Gastrocnemius medialis (tissue), 4 donors: ENCODE measurements around the gene IFT122. TPM values are rescaled to one million over a fixed set of nuclear protein-coding genes. Genes with fewer than 3 reads are reported as not detected.

Experiments used
- ATAC-seq, 2 donors: fragments of 150-250 bp; one replicate each; pipeline ENCODE4 v1.9.1; 2016
- DNase-seq, 2 donors: peaks; one replicate each; pipeline ENCODE4 v3.0.0-alpha.2; 2019
- H3K27ac ChIP-seq, 4 donors: fragments of 200-600 bp; sonication (generic); 1 replicate in 1 of 4; 2 replicates in 3 of 4; pipeline ENCODE4 v1.5.1; 2016 to 2018; ENCODE audit warnings: mild to moderate bottlenecking in 2 of 4, moderate library complexity in 1 of 4
- H3K27me3 ChIP-seq, 3 donors: fragments of 200-600 bp; sonication (generic) in 2 of 3; 1 replicate in 1 of 3; 2 replicates in 2 of 3; pipeline versions ENCODE4 v1.5.1 to v1.6.0; 2016 to 2019; ENCODE audit warnings: mild to moderate bottlenecking in 1 of 3, moderate library complexity in 1 of 3
- H3K36me3 ChIP-seq, 2 donors: fragments of 200-600 bp; sonication (generic) in 1 of 2; one replicate each; pipeline ENCODE4 v1.5.1; 2017 to 2018
- H3K4me1 ChIP-seq, 2 donors: fragments of 200-600 bp; sonication (generic) in 1 of 2; one replicate each; pipeline ENCODE4 v1.5.1; 2016 to 2017; ENCODE audit warnings: mild to moderate bottlenecking in 2 of 2
- H3K4me3 ChIP-seq, 4 donors: fragments of 200-600 bp; sonication (generic) in 3 of 4; 1 replicate in 1 of 4; 2 replicates in 3 of 4; pipeline ENCODE4 v1.5.1; 2016 to 2019; ENCODE audit warnings: mild to moderate bottlenecking in 2 of 4
- H3K9me3 ChIP-seq, 3 donors: fragments of 200-600 bp; sonication (generic) in 2 of 3; 1 replicate in 1 of 3; 2 replicates in 2 of 3; pipeline ENCODE4 v1.5.1; 2016 to 2019
- POLR2A ChIP-seq, 2 donors: fragments of 450-650 bp; IDR thresholded peaks; one replicate each; pipeline ENCODE4 v1.6.1; 2017; ENCODE audit warnings: antibody characterized with exemption in 2 of 2, mild to moderate bottlenecking in 2 of 2, moderate library complexity in 2 of 2
- in situ Hi-C, 4 donors: fragments of 200-750 bp; cut with MboI; loops; one replicate each; pipeline versions ENCODE4 v1.15.0 to v1.8.0; 2017; ENCODE audit warnings: low sequenced_read_pairs in 4 of 4
- intact Hi-C: fragments of 100-400 bp; cut with DNase I; formaldehyde crosslinking; loops from one replicate; pipeline ENCODE4 v1.15.1; 2023; ENCODE audit warnings: low total_unique reads
- total RNA-seq, 4 donors: library from RNA; depleted of rRNA; stranded (reverse); fragments of >200 nt; gene quantifications; one replicate each; pipeline versions ENCODE4 v1.1.0 to v1.2.3, GENCODE V29; 2016
- TF ChIP-seq, protein P1 (sequence below), 5 experiments: fragments of 450-650 bp in 3 of 5; fragments of 200-600 bp in 2 of 5; sonication (generic) in 2 of 5; IDR thresholded peaks in 4 of 5; conservative IDR thresholded peaks in 1 of 5; 1 replicate in 4 of 5; 2 replicates in 1 of 5; pipeline ENCODE4 v1.5.1; 2016 to 2019; ENCODE audit warnings: antibody characterized with exemption in 5 of 5, mild to moderate bottlenecking in 3 of 5, moderate library complexity in 3 of 5

IFT122 gene
- total RNA-seq, 4 donors from 2014 or later, result 4.6 to 16.4 (median 5.9) TPM

DNA sequence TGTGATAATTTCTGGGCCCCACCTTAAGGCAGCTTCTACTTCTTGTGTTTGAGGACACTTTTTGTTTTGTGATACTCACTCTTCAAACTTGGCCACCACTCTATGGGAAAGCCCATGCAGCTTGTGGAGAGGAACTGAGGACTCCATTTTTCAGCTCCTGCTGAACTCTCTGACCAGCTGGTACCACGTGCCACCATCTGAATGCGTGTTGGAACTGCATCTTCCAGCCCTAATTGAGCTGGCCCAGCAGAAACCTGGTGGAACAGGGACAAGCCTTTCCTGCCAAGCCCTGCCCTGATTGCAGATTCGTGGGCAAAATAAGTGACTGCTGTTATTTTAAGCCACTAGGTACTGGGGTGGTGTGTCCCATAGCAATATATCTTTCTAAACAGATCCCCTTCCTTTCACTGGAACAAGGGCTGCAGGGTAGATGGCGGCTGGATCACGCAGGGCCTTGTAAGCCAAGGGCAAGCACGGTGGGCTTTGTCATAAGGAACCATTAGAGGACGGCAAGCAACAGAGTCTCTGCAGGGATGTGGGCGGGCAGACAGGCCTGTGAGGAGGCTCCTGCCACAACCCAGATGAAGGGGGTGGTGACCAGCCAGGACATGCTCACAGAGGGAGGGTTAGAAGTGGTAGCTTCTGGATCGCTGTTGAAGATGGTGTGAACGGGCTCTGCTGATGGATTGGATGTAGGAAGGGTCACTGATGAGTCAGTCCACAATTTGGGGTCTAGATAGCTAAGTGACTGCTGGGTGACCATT lies 112.4 kb downstream of the IFT122 start:
- TF ChIP-seq POLR2A (IDR thresholded peaks at IDR 0.05), result no peak
- TF ChIP-seq, protein P1, sequence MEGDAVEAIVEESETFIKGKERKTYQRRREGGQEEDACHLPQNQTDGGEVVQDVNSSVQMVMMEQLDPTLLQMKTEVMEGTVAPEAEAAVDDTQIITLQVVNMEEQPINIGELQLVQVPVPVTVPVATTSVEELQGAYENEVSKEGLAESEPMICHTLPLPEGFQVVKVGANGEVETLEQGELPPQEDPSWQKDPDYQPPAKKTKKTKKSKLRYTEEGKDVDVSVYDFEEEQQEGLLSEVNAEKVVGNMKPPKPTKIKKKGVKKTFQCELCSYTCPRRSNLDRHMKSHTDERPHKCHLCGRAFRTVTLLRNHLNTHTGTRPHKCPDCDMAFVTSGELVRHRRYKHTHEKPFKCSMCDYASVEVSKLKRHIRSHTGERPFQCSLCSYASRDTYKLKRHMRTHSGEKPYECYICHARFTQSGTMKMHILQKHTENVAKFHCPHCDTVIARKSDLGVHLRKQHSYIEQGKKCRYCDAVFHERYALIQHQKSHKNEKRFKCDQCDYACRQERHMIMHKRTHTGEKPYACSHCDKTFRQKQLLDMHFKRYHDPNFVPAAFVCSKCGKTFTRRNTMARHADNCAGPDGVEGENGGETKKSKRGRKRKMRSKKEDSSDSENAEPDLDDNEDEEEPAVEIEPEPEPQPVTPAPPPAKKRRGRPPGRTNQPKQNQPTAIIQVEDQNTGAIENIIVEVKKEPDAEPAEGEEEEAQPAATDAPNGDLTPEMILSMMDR (IDR thresholded peaks at IDR 0.05 in 4 of 5, conservative IDR thresholded peaks at IDR 0.05 in 1 of 5), result no peak
- H3K4me3 ChIP-seq, result no peak overlapping the region
- H3K27me3 ChIP-seq, result no peaks in the 10 kb centered on the region
- H3K36me3 ChIP-seq, result no peaks in the 10 kb centered on the region
- intact Hi-C loops (no loop called here), in situ Hi-C loops (no loop called here)
- DNase-seq (no peak), ATAC-seq (peak; percentile 25 to 44)
- H3K9me3 ChIP-seq, result no peaks in the 10 kb centered on the region
- H3K27ac ChIP-seq, result no peak overlapping the region
- H3K4me1 ChIP-seq, result peaks cover 20 to 33% of the 10 kb centered on the region in 2 donors

GRCh38 chr3:129553171-129553570 lies 113.1 kb downstream of the IFT122 start:
- no peak for TF ChIP-seq POLR2A (IDR thresholded peaks at IDR 0.05)
- Histone ChIP-seq H3K27me3 (no peaks in the 10 kb centered on the region), H3K4me3 (no peak overlapping the region), H3K36me3 (no peaks in the 10 kb centered on the region), H3K4me1 (peaks cover 27 to 40% of the 10 kb centered on the region in 2 donors), H3K9me3 (no peaks in the 10 kb centered on the region), H3K27ac (no peak overlapping the region)
- in situ Hi-C loops (no loop called here), intact Hi-C loops (no loop called here)
- no peak for ATAC-seq
- DNase-seq, result no peak

DNA sequence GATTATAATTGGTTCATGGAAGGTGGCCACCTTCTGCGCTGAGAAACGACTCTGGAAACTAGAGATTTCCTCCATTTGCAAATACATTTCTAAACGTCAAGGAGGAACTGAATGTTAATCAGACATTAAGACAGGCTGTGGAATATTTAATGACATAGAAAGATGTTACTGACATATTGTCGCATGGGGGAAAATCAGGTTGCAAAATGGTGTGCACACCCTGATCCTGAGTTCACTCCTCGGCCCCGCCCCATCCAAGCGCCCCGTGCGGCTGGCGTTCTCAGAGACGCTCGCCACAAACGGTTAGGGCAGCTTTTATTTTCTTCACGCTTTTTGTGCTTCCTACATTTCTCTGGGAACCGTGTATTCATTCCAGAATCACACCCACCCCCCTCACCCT lies 113.7 kb downstream of the IFT122 start:
- Histone ChIP-seq H3K27ac (peak overlapping the region in 2 of 4 donors; percentile 1 to 4), H3K4me3 (no peak overlapping the region), H3K36me3 (no peaks in the 10 kb centered on the region), H3K9me3 (no peaks in the 10 kb centered on the region), H3K4me1 (peaks cover 32 to 46% of the 10 kb centered on the region in 2 donors), H3K27me3 (no peaks in the 10 kb centered on the region)
- intact Hi-C loops (no loop called here), in situ Hi-C loops (no loop called here)
- no peak for DNase-seq
- ATAC-seq, result no peak
- TF ChIP-seq, protein P1 (IDR thresholded peaks at IDR 0.05 in 4 of 5, conservative IDR thresholded peaks at IDR 0.05 in 1 of 5), result no peak
- no peak for TF ChIP-seq POLR2A (IDR thresholded peaks at IDR 0.05)

DNA sequence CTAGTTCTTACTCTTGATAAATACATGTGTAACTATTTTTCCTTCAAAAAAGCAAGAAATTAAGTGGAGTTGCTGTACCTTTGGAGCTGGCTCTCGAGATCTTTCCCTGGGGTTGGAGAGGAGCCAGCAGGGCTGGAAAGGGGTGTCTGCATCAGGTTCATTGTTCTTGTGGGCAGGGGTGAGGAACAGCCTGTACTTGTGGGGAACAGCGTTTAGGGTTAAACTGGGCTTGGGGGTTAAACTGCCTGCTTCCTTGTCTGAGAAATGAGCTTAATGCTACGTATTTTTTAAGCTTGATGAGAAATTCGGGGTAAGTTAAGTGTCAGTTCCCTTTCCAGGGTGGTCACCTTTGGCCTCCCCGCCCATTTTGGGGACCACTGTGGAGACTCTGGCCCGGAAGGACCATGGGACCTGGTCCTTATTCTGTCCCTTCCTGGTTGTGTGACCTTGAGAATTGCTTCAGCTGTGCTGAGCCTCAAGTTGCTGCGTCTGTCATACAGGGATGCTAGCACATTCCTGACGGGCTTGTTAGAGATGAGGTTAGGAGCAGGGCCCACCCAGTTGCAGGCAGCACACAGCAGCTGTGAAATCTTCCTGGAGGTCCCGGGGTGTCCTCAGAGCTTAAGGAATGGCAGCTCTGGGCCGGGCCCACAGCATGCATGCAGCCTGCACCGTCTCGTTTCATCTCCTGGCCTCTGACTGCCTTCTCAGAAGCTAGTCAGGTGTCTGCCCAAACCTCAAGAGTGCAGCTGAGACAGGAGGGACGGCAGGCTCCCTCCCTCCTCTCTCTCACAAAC lies 114.5 kb downstream of the IFT122 start:
- H3K27ac ChIP-seq, result peak overlapping the region in 3 of 4 donors; percentile 1 to 34 (median 2)
- H3K4me3 ChIP-seq, result no peak overlapping the region
- no peak for TF ChIP-seq POLR2A (IDR thresholded peaks at IDR 0.05)
- TF ChIP-seq, protein P1 (IDR thresholded peaks at IDR 0.05 in 4 of 5, conservative IDR thresholded peaks at IDR 0.05 in 1 of 5), result no peak
- H3K36me3 ChIP-seq, result no peaks in the 10 kb centered on the region
- intact Hi-C loops, result loop anchor here (5.0 kb wide), 1 partner anchor 38 kb away; no protein-coding TSS in a partner anchor
- no peaks in the 10 kb centered on the region for H3K27me3 ChIP-seq
- no peak for ATAC-seq
- H3K4me1 ChIP-seq, result peaks cover 36 to 54% of the 10 kb centered on the region in 2 donors
- DNase-seq, result no peak
- in situ Hi-C loops, result no loop called here
- H3K9me3 ChIP-seq, result no peaks in the 10 kb centered on the region

DNA sequence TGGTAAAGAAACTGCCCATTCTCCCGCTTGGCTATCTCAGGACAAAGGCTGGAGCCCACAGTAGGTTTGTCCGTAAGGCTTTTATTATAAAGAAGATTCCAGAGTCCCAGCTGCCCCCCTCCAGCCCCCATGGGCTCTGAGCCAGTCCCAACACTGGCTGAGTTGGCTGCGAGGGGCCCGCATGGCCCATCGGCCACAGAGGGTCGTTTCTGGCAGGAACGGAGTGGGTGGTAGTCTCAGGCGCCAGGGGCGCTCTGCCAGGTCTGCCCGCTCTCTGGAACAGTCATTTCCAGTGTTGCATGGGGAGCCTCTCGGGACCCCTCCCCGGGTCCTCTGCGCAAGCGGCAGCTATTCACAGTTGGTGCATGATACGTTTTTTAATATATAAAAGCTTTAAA lies 115.1 kb downstream of the IFT122 start:
- no peaks in the 10 kb centered on the region for H3K9me3 ChIP-seq
- no peak for DNase-seq
- in situ Hi-C loops, result no loop called here
- peaks cover 36 to 55% of the 10 kb centered on the region in 2 donors for H3K4me1 ChIP-seq
- TF ChIP-seq POLR2A (IDR thresholded peaks at IDR 0.05), result no peak
- TF ChIP-seq, protein P1 (IDR thresholded peaks at IDR 0.05 in 4 of 5, conservative IDR thresholded peaks at IDR 0.05 in 1 of 5), result no peak
- H3K27ac ChIP-seq, result peak overlapping the region in 1 of 4 donors; percentile 2
- no peak overlapping the region for H3K4me3 ChIP-seq
- intact Hi-C loops, result loop anchor here (5.0 kb wide), 1 partner anchor 37 kb away; no protein-coding TSS in a partner anchor
- no peak for ATAC-seq
- no peaks in the 10 kb centered on the region for H3K36me3 ChIP-seq
- H3K27me3 ChIP-seq, result no peaks in the 10 kb centered on the region
